Keratinocyte (primary cell): Measurements from ENCODE around the gene MAP3K9.

ENCODE experiments used
- CTCF ChIP-seq, 3 experiments: IDR thresholded peaks in 1 of 3; conservative IDR thresholded peaks in 1 of 3; optimal IDR thresholded peaks in 1 of 3; 2 replicates in 2 of 3; 3 replicates in 1 of 3; pipeline versions ENCODE3 to v1.5.1; 2011; ENCODE audit warnings: low read length in 3 of 3, mild to moderate bottlenecking in 3 of 3, moderate library complexity in 2 of 3, control low read depth in 1 of 3, inconsistent platforms in 1 of 3; ENCODE audit not compliant: insufficient read depth in 2 of 3; ENCODE audit errors: extremely low read depth in 1 of 3
- EZH2 ChIP-seq: IDR thresholded peaks from one replicate; pipeline ENCODE4 v1.6.1; 2012; ENCODE audit warnings: inconsistent platforms, mild to moderate bottlenecking, low read length, moderate library complexity

GRCh38 chr14:70701610-70702009, 107.7 kb downstream of the MAP3K9 start:
- TF ChIP-seq CTCF (optimal IDR thresholded peaks at IDR 0.05 in 1 of 3, IDR thresholded peaks at IDR 0.05 in 1 of 3, conservative IDR thresholded peaks at IDR 0.05 in 1 of 3; ENCODE audit: extremely low read depth in 1 of 3, insufficient read depth in 2 of 3, low read length in 3 of 3), result no peak
- TF ChIP-seq EZH2, result no peak
